ENCODE measurements around the gene ALK. TPM values are rescaled to one million over a fixed set of nuclear protein-coding genes. Genes with fewer than 3 reads are reported as not detected.

Gene ALK
- polyA plus RNA-seq, 1 of the 3 experiments (the other 2 are of a cell fraction): 0.30 TPM

- no peaks in the 10 kb centered on the region for H3F3A ChIP-seq (replicated peaks; ENCODE audit: insufficient read depth)
- TF ChIP-seq TAF1 (IDR thresholded peaks at IDR 0.05; ENCODE audit: borderline replicate concordance, low read depth, low read length) (no peak), FOXJ3 (CRISPR knock-in tag; IDR thresholded peaks at IDR 0.05) (no peak), PBX3 (IDR thresholded peaks at IDR 0.05) (no peak), TEAD4 (IDR thresholded peaks at IDR 0.05; ENCODE audit: borderline replicate concordance, insufficient read depth) (no peak), GATA2 (CRISPR knock-in tag; IDR thresholded peaks at IDR 0.05) (no peak), GABPA (IDR thresholded peaks at IDR 0.05; ENCODE audit: low read depth) (no peak), MAX (IDR thresholded peaks at IDR 0.05; ENCODE audit: low read depth) (no peak), JUND (IDR thresholded peaks at IDR 0.05) (no peak), RXRA (IDR thresholded peaks at IDR 0.05; ENCODE audit: borderline replicate concordance, low read depth) (no peak), RFX5 (IDR thresholded peaks at IDR 0.05; ENCODE audit: low read length) (no peak), ELF1 (IDR thresholded peaks at IDR 0.05) (no peak), NFIC (IDR thresholded peaks at IDR 0.05; ENCODE audit: borderline replicate concordance) (no peak), IRF3 (IDR thresholded peaks at IDR 0.05; ENCODE audit: low read depth, low read length) (no peak), REST (IDR thresholded peaks at IDR 0.05; ENCODE audit: low read depth, low read length) (no peak), USF1 (IDR thresholded peaks at IDR 0.05; ENCODE audit: borderline replicate concordance, low read depth) (no peak), MEF2A (IDR thresholded peaks at IDR 0.05; ENCODE audit: borderline replicate concordance, low read depth) (no peak), FOSL2 (IDR thresholded peaks at IDR 0.05; ENCODE audit: borderline replicate concordance, low read depth) (no peak), RAD21 (IDR thresholded peaks at IDR 0.05; ENCODE audit: low read length) (no peak), SIN3A (IDR thresholded peaks at IDR 0.05; ENCODE audit: borderline replicate concordance, low read depth, low read length) (no peak), FOXM1 (IDR thresholded peaks at IDR 0.05; ENCODE audit: low read depth) (no peak)
- 16% methylated on average over 1 of the region's 1 CpG for WGBS (ENCODE audit: low lambda C conversion rate)
- no peak overlapping the region; a peak in 1 of 4 replicates for H3K4me3 ChIP-seq (ENCODE audit: low read depth in 2 of 2, low read length in 1 of 2)
- no peaks in the 10 kb centered on the region for H4K20me1 ChIP-seq (ENCODE audit: insufficient read depth)
- POLR2A ChIA-PET: no interaction called here
- no peak for DNase-seq
- no peaks in the 10 kb centered on the region for H3K9me3 ChIP-seq
- H3K27ac ChIP-seq (ENCODE audit: low read depth in 2 of 2, low read length in 1 of 2): peak overlapping the region in 1 of 2 experiments; percentile 55; a peak in 1 of 4 replicates
- H2AFZ ChIP-seq (ENCODE audit: low read depth): no peak overlapping the region
- H3K27me3 ChIP-seq (ENCODE audit: insufficient read depth): no peaks in the 10 kb centered on the region
- CTCF ChIA-PET: interaction anchor here (1.3 to 2.4 kb wide), 3 partner anchors 8 to 553 kb away, joined by 3 to 7 read pairs (median 5); no protein-coding TSS in a partner anchor
- no peaks in the 10 kb centered on the region for H3K79me2 ChIP-seq (ENCODE audit: insufficient read depth)
- H3K4me2 ChIP-seq: no peak overlapping the region
- H3K9me2 ChIP-seq: no peaks in the 10 kb centered on the region
- H3K36me3 ChIP-seq (replicated peaks in 1 of 2; ENCODE audit: control insufficient read depth in 1 of 2, insufficient read depth in 2 of 2, low read length in 1 of 2): peaks cover 0 to 6% of the 10 kb centered on the region in 2 experiments
- no peak overlapping the region for H3K9ac ChIP-seq
- H3K4me1 ChIP-seq (ENCODE audit: control insufficient read depth in 1 of 2, insufficient read depth in 2 of 2, low read depth in 1 of 2, low read length in 1 of 2): peaks cover 0 to 13% of the 10 kb centered on the region in 2 experiments; a peak in 1 of 4 replicates
These were observed 411.5 kb downstream of the ALK start for GRCh38 chr2:29509878-29510277.
